ENCODE data around the gene APOL3. TPM values are rescaled to one million over a fixed set of nuclear protein-coding genes. Genes with fewer than 3 reads are reported as not detected.
A peak's percentile ranks its signal among the peaks of the same experiment; 100 is the strongest.
"Not testable (repeated sequence)": the region's sequence is repeated elsewhere in the genome, so short reads cannot be mapped to it uniquely, and the experiment has no call there.

APOL3 gene
- total RNA-seq, 1 donor: 10.4 TPM

DNA sequence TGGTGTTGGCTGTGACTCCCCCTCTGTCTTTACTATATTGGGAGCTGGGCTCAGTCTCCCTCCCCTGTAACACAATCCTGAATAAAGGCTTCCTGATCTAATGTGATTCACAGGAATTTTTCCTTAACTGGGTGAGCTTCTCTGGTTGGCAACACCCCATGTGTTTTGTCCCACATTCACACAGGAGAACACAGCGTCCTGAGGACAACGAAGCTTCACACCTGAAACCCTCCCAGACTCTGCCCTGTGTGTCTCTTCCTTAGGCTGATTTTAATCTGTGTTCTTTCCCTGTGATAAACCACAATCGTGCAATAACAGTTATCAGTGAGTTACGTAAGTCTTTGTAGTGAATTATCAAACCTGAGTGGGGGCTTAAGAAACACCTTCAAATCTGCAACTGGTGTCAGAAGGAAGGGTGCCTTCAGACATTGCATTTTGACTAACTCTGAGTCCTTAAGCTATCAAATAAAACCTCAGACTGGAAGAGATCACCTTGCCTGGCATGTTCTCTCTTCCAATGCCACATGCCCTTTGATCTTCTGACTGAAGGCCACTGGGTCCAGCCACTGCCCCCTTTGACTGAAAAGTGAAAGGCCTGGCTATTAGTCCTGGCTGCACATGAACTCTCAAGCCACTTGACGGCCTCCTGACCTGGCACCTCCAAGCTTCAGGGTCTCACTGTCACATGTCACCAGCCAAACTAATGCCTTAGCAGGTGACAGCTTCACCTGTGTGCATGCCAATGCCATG is 17.3 kb downstream of the APOL3 start:
- no peak for DNase-seq (ENCODE audit: low read depth)
- TF ChIP-seq, protein P1, sequence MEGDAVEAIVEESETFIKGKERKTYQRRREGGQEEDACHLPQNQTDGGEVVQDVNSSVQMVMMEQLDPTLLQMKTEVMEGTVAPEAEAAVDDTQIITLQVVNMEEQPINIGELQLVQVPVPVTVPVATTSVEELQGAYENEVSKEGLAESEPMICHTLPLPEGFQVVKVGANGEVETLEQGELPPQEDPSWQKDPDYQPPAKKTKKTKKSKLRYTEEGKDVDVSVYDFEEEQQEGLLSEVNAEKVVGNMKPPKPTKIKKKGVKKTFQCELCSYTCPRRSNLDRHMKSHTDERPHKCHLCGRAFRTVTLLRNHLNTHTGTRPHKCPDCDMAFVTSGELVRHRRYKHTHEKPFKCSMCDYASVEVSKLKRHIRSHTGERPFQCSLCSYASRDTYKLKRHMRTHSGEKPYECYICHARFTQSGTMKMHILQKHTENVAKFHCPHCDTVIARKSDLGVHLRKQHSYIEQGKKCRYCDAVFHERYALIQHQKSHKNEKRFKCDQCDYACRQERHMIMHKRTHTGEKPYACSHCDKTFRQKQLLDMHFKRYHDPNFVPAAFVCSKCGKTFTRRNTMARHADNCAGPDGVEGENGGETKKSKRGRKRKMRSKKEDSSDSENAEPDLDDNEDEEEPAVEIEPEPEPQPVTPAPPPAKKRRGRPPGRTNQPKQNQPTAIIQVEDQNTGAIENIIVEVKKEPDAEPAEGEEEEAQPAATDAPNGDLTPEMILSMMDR (IDR thresholded peaks at IDR 0.05; ENCODE audit: insufficient read depth, low read depth, low read length): no peak
- no peak overlapping the region for H3K4me3 ChIP-seq (ENCODE audit: low read depth, low read length)

DNA sequence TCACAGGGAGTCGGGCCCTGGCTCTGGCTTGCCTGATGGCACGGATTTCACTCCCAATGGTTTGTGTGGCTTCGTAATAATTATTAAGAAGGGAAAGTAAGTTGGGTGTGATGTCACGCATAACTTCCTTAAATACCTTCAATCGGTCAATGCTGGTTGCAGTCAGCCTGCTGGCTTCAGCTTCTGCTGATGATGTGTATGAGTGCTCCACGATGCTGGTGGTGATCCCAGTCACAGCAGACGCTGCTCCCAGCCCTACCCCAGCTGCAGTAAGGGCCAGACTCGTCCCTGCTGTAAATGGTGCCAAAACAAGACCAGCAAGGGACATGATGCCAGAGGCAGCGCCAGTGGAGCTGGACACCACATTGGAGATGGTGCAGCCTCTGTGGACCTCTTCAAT is 19.1 kb downstream of the APOL3 start:
- no peak overlapping the region for H3K4me3 ChIP-seq (ENCODE audit: low read depth, low read length)
- TF ChIP-seq, protein P1 (IDR thresholded peaks at IDR 0.05; ENCODE audit: insufficient read depth, low read depth, low read length): no peak
- DNase-seq (ENCODE audit: low read depth): no peak

DNA sequence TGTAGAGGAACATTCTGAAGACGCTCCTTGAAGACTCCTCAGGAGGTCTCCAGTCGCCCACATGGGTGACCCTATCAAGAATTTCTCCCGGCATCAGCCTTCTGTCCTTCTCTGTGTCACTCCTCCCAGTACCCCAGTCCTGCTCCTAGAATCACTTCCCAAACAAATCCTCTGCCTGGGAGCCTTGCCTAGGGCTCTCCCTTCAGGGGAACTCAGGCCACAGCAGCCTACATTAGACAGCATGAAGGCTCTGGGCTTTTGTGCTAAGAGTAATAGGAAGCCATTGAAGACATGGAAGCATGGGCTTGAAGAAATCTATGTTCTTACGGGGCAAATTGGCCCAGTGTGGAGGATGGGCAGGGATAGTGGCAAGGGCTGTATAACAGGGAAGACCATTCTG is 21.8 kb downstream of the APOL3 start:
- not testable (repeated sequence) for H3K4me3 ChIP-seq (ENCODE audit: low read depth, low read length); DNase-seq (ENCODE audit: low read depth)

DNA sequence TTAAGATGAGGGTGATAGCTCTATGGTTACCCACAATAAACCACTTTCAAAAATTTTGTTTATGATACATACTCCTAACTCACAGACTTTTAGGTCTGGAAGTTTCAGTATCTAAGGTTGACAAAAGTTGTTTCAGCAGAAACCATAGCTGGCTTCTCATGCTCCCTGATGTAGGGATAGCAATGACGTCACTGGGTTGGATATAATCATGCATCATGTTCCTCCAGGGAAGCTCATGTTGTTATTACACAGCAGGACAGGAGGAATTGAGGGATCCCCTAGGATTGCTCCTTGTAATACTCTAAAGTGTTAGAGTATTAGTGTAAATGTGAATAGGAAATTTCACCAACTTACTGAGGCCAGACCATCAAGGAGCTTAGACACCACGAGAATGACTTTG is 23.6 kb downstream of the APOL3 start:
- DNase-seq (ENCODE audit: low read depth): peak; percentile 24
- no peak overlapping the region for H3K4me3 ChIP-seq (ENCODE audit: low read depth, low read length)
- TF ChIP-seq, protein P1 (IDR thresholded peaks at IDR 0.05; ENCODE audit: insufficient read depth, low read depth, low read length): no peak

DNA sequence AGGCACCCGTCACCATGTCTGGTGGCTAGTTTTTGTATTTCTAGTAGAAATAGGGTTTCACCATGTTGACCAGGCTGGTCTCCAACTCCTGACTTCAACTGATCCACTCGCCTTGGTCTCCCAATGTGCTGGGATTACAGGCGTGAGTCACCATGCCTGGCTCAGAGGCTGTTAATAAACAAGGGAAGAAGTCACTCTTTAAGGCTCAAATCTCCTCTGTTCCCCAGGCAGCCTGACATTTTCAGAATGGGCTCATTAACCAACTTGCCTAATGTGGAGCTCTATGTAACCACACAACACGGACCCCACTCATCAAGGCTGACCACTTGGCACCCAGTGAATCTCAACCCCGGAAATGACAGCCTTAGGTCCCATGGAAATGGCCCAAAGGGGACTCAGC is 24.1 kb downstream of the APOL3 start:
- peak; percentile 53 for DNase-seq (ENCODE audit: low read depth)
- TF ChIP-seq, protein P1 (IDR thresholded peaks at IDR 0.05; ENCODE audit: insufficient read depth, low read depth, low read length): no peak
- H3K4me3 ChIP-seq (ENCODE audit: low read depth, low read length): no peak overlapping the region

DNA sequence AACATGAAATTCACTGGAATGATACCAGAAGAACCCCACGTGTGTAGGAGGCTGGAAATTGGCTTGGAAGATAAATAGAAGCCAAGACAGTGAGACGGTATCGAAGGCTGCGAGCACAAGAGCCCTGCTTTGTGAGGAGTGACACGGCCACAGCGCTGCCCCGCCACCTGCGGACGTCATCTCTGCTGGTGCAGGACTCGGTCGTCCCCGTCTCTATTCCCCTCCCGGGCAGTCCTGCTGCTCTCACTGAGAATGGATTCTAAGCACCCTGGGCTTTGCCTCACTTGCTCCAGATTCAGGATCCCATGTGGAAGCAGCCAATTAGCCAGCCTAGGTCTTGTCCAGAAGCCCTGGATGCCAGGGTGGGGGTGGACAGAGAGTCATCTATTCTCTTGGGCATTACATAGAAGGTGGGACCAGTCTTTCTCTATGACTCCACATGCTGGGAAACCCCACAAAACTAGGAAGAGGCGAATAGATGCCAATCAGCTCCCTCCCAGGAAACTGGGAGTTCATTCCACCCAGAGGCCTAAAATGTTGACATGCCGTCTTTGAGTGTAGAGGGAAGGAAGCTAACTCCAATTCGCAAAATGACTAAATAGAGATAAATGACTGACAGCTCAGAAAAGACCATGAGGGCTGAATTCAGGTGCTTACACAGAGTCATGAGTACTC is 25.1 kb downstream of the APOL3 start:
- DNase-seq (ENCODE audit: low read depth): no peak
- TF ChIP-seq, protein P1 (IDR thresholded peaks at IDR 0.05; ENCODE audit: insufficient read depth, low read depth, low read length): no peak
- H3K4me3 ChIP-seq (ENCODE audit: low read depth, low read length): no peak overlapping the region

DNA sequence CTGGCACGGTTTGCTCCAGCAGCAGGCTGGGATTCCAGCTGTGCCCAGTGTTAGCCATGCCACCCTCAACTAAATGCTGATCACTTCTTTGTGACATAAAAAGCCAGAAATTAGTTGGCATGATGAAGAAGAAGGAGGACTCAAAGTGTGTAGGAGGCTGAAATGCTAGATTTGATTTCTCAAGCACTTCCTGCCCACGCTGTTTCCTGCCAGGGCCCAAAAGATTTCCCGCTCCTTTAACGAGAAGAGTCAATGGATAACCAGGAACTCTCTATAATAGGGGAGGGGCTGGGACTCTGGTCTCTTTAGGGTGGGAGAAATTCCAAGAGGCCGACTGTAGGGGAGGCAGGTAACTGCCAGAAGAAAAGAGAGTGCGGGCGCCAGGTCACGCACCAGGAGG is 26.4 kb downstream of the APOL3 start:
- DNase-seq (ENCODE audit: low read depth): no peak
- no peak overlapping the region for H3K4me3 ChIP-seq (ENCODE audit: low read depth, low read length)
- TF ChIP-seq, protein P1 (IDR thresholded peaks at IDR 0.05; ENCODE audit: insufficient read depth, low read depth, low read length): no peak
